ENCODE results near the gene ZFYVE21. TPM values are rescaled to one million over a fixed set of nuclear protein-coding genes. Genes with fewer than 3 reads are reported as not detected.
"Not testable (repeated sequence)": the region's sequence is repeated elsewhere in the genome, so short reads cannot be mapped to it uniquely, and the experiment has no call there.

ZFYVE21 gene
- total RNA-seq, 1 donor = 2.0 TPM

GRCh38 chr14:103762036-103762435, 46.4 kb downstream of the ZFYVE21 start:
- H3K4me3 ChIP-seq (ENCODE audit: low read length) = no peak overlapping the region
- no peaks in the 10 kb centered on the region for H3K27me3 ChIP-seq (ENCODE audit: insufficient read depth, low read length)
- H3K9me3 ChIP-seq (ENCODE audit: low read depth, low read length) = no peaks in the 10 kb centered on the region
- H3K4me1 ChIP-seq (ENCODE audit: insufficient read depth, low read length) = no peaks in the 10 kb centered on the region

GRCh38 chr14:103762541-103762940, 46.9 kb downstream of the ZFYVE21 start:
- no peak overlapping the region for H3K4me3 ChIP-seq (ENCODE audit: low read length)
- H3K27me3 ChIP-seq (ENCODE audit: insufficient read depth, low read length) = no peaks in the 10 kb centered on the region
- H3K4me1 ChIP-seq (ENCODE audit: insufficient read depth, low read length) = no peaks in the 10 kb centered on the region
- H3K9me3 ChIP-seq (ENCODE audit: low read depth, low read length) = no peaks in the 10 kb centered on the region

GRCh38 chr14:103763730-103764488, 48.3 kb downstream of the ZFYVE21 start:
- no peaks in the 10 kb centered on the region for H3K9me3 ChIP-seq (ENCODE audit: low read depth, low read length)

GRCh38 chr14:103765526-103765925, 49.9 kb downstream of the ZFYVE21 start:
- Histone ChIP-seq H3K9me3 (ENCODE audit: low read depth, low read length) (no peaks in the 10 kb centered on the region), H3K4me3 (ENCODE audit: low read length) (no peak overlapping the region), H3K27me3 (ENCODE audit: insufficient read depth, low read length) (no peaks in the 10 kb centered on the region), H3K4me1 (ENCODE audit: insufficient read depth, low read length) (no peaks in the 10 kb centered on the region)

More at GRCh38 chr14:103763730-103764488, 48.3 kb downstream of the ZFYVE21 start:
- H3K27me3 ChIP-seq (ENCODE audit: insufficient read depth, low read length) = no peaks in the 10 kb centered on the region
- no peak overlapping the region for H3K4me3 ChIP-seq (ENCODE audit: low read length)
- H3K4me1 ChIP-seq (ENCODE audit: insufficient read depth, low read length) = no peaks in the 10 kb centered on the region

GRCh38 chr14:103767336-103767894, 51.8 kb downstream of the ZFYVE21 start:
- Histone ChIP-seq H3K4me1 (ENCODE audit: insufficient read depth, low read length) (no peaks in the 10 kb centered on the region), H3K27me3 (ENCODE audit: insufficient read depth, low read length) (no peaks in the 10 kb centered on the region), H3K4me3 (ENCODE audit: low read length) (no peak overlapping the region), H3K9me3 (ENCODE audit: low read depth, low read length) (no peaks in the 10 kb centered on the region)

GRCh38 chr14:103770500-103770899, 54.9 kb downstream of the ZFYVE21 start:
- no peaks in the 10 kb centered on the region for H3K9me3 ChIP-seq (ENCODE audit: low read depth, low read length)
- H3K4me1 ChIP-seq (ENCODE audit: insufficient read depth, low read length) = no peaks in the 10 kb centered on the region
- no peak overlapping the region for H3K4me3 ChIP-seq (ENCODE audit: low read length)
- H3K27me3 ChIP-seq (ENCODE audit: insufficient read depth, low read length) = no peaks in the 10 kb centered on the region

GRCh38 chr14:103770902-103771301, 55.3 kb downstream of the ZFYVE21 start:
- Histone ChIP-seq H3K4me3 (ENCODE audit: low read length) (no peak overlapping the region), H3K27me3 (ENCODE audit: insufficient read depth, low read length) (no peaks in the 10 kb centered on the region), H3K4me1 (ENCODE audit: insufficient read depth, low read length) (no peaks in the 10 kb centered on the region), H3K9me3 (ENCODE audit: low read depth, low read length) (no peaks in the 10 kb centered on the region)

- no peaks in the 10 kb centered on the region for H3K9me3 ChIP-seq (ENCODE audit: low read depth, low read length)
- no peak overlapping the region for H3K4me3 ChIP-seq (ENCODE audit: low read length)
- no peaks in the 10 kb centered on the region for H3K27me3 ChIP-seq (ENCODE audit: insufficient read depth, low read length)
- no peaks in the 10 kb centered on the region for H3K4me1 ChIP-seq (ENCODE audit: insufficient read depth, low read length)
Observed at GRCh38 chr14:103772078-103772712, 56.6 kb downstream of the ZFYVE21 start.

GRCh38 chr14:103773521-103773920, 57.9 kb downstream of the ZFYVE21 start:
- no peak overlapping the region for H3K4me3 ChIP-seq (ENCODE audit: low read length)
- H3K4me1 ChIP-seq (ENCODE audit: insufficient read depth, low read length) = no peaks in the 10 kb centered on the region
- H3K9me3 ChIP-seq (ENCODE audit: low read depth, low read length) = no peaks in the 10 kb centered on the region
- no peaks in the 10 kb centered on the region for H3K27me3 ChIP-seq (ENCODE audit: insufficient read depth, low read length)

- Histone ChIP-seq H3K27me3 (ENCODE audit: insufficient read depth, low read length) (no peaks in the 10 kb centered on the region), H3K4me1 (ENCODE audit: insufficient read depth, low read length) (no peaks in the 10 kb centered on the region), H3K4me3 (ENCODE audit: low read length) (no peak overlapping the region)
Observed at GRCh38 chr14:103775506-103775905, 59.9 kb downstream of the ZFYVE21 start.

GRCh38 chr14:103776319-103776718, 60.7 kb downstream of the ZFYVE21 start:
- not testable (repeated sequence) for H3K9me3 ChIP-seq (ENCODE audit: low read depth, low read length); H3K4me1 ChIP-seq (ENCODE audit: insufficient read depth, low read length); H3K27me3 ChIP-seq (ENCODE audit: insufficient read depth, low read length); H3K4me3 ChIP-seq (ENCODE audit: low read length)

More at GRCh38 chr14:103775506-103775905, 59.9 kb downstream of the ZFYVE21 start:
- H3K9me3 ChIP-seq (ENCODE audit: low read depth, low read length) = no peaks in the 10 kb centered on the region

- Histone ChIP-seq H3K9me3 (ENCODE audit: low read depth, low read length) (no peaks in the 10 kb centered on the region), H3K27me3 (ENCODE audit: insufficient read depth, low read length) (no peaks in the 10 kb centered on the region), H3K4me3 (ENCODE audit: low read length) (no peak overlapping the region), H3K4me1 (ENCODE audit: insufficient read depth, low read length) (no peaks in the 10 kb centered on the region)
Observed at GRCh38 chr14:103782376-103782775, 66.8 kb downstream of the ZFYVE21 start.

Other genes starting within 250 kb of the ZFYVE21 start
- 6.4 TPM for gene CKB, start 193.0 kb upstream of the ZFYVE21 start, total RNA-seq
- gene TRMT61A, start 186.6 kb upstream of the ZFYVE21 start, total RNA-seq = 7.2 TPM
- gene BAG5, start 153.2 kb upstream of the ZFYVE21 start, total RNA-seq = 45.8 TPM
- 11.3 TPM for gene COA8, start 152.8 kb upstream of the ZFYVE21 start, total RNA-seq
- gene KLC1, start 86.6 kb upstream of the ZFYVE21 start, total RNA-seq = 127 TPM
- 4.6 TPM for gene XRCC3, start 359 bp upstream of the ZFYVE21 start, total RNA-seq
- gene PPP1R13B, start 131.8 kb downstream of the ZFYVE21 start, total RNA-seq = 4.5 TPM
- 2.5 TPM for gene TDRD9, start 212.6 kb downstream of the ZFYVE21 start, total RNA-seq
- 0.21 TPM for gene RD3L, start 226.7 kb downstream of the ZFYVE21 start, total RNA-seq

Data from mononuclear cell (primary cell).